Kidney capillary endothelial cell (primary cell): ENCODE measurements around the gene MICALL2.

Experiments
- DNase-seq: peaks from one replicate; pipeline ENCODE4 v3.0.0-alpha.2; 2018; ENCODE audit warnings: low spot score

MICALL2 gene

GRCh38 chr7:1468203-1468602 is 8.9 kb upstream of the MICALL2 start:
- DNase-seq = no peak

DNA sequence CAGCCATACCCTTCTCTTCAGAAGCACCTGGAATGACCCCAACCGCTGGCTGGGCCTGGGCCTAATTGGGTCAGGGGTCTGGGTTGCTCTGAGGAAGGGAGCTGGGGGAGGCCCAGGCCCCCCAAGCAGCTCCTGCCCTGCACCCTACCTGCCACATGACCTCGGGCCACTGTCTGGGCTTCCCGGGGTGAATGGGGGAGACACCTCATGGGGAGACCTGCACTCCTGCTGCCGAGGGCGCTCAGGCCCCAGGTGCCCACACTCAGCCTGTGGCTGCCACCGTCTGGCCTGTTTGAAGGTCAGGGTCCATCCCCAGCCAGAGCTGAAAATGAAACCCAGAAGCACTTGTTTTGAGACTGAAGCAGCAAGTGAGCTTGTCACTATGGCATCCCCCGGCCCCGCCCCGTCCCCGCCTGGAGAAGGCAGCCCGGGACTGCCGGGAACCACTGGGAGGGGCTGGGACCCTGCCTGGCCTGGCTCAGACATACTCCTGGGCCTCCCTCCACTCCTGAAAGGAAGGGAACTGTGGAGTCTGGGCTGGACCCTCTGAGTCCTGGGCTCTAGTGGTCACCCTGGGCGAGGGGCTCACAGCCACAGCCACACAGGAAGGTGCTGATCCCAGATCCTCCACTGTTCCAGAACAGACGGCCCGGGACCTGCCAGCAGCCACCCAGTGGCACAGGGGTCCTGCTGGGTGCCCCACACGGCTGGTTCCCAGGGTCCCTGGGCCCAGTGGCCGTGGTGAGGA is 7.4 kb upstream of the MICALL2 start:
- no peak for DNase-seq

- DNase-seq = no peak
Measured at GRCh38 chr7:1464694-1465093, 5.4 kb upstream of the MICALL2 start.

DNA sequence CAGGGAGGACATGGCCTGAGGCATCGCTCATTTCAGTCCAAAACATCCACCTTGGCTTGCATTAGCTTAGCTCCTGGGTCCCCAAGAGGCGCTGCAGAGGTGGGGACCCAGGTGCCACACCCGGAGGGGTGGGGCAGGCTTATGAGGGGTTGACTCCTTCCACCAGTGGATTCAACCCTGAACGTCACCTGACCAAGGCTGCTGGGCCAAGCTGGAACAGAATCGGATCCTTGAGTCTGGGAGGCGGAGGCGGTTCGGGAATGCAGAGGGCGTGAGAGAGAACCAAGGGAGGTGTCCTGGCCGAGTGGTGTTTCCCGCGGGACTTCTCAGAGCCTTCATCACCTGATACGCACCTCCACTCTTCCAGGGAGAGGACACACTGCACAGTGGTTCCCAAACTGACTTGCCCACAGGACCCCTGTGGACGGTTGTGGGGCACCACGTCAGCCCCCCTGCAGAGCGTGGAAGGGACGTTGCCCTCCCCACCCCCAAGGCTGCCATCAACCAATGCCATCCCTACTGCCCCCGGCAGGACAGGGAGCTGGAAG is 4.5 kb upstream of the MICALL2 start:
- DNase-seq = no peak

- DNase-seq = no peak
Measured at GRCh38 chr7:1461646-1462375, 2.5 kb upstream of the MICALL2 start.

DNA sequence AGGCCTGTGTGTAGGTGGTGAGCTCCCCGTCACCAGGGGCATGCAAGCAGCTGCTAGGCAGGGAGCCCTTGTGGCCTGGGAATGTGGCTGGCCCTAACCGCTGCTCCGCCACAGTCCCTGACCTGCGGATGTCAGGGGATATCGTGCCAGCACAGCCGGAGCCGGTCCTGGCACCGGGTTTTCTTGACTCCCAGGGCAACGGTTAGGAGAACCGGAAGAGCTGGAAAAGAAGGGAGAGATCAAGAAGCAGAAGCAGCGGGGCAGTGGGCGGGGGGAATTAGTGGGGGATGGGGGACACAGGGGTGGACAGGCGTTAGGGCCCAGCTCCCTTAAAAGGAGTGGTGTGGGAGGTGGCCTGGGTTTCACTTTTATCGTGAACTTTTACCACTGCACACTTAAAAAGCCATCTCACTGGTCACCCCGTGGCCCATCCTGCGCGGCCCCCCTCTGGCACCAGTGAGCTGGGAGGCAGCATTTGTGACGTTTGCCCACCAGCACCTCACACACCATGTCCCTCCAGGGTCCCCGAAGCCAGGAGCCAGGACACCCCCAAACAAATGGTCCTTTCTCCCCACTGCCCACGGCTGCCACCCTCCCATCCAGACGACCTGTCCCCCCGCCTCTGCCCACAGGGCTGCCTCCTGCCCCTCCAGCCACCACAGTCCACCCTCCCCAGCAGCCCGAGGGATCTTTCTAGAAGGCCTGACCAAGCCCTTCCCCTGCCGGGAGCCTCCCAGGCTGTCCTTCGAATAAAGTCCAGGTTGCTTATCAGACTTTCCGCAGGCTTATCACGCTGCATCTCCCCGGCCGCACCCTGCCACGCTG is 1.8 kb upstream of the MICALL2 start:
- no peak for DNase-seq

DNA sequence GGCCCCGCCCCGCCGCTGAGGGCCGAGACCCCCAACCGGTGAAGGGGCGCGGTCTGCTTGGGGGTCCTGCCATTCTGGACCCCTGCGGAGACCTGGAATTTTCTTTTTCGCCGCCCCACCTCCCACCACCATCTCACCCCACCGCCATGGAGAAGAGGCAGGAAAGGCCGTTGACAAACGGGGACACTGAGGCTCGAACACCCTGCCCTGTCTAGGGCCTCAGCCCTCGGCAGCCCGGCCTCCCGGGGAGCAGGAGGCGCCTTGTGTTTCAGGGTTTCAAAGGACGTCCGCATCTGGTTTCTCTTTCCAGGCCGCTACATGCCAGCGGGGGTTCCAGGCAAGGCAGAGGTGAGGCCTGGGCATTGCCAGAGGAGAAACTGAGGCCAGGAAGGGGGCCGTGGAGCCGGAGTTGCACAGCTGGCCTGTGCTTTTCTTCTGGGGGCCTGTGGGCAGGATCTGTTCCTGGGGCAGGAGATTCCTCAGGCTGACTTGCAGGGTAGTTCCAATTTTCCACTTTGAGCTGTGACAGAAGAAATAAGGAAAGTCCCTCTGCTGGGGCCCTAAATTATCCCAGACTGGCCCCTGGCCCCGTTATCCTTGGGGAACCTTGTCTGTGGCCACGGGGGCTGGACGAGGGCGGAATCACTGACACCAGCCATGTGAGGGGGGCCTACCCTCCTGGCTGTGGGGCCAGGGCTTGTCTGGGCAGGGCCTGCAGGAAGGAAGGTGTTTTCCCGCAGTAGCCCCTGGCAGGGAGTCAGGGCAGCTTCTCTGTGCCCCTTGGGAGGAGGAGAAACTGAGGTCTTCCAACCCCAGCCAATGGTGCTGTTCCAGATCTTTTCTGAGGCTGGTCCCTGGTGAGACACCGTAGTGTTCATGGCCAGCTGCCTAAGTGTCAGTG is 900 bp upstream of the MICALL2 start:
- DNase-seq = no peak

GRCh38 chr7:1459512-1459892 is 232 bp upstream of the MICALL2 start:
- DNase-seq = peak; percentile 98

- no peak for DNase-seq
Measured at GRCh38 chr7:1457949-1458682, 1.2 kb downstream of the MICALL2 start.

- DNase-seq = no peak
Measured at GRCh38 chr7:1457059-1457948, 2.0 kb downstream of the MICALL2 start.

- DNase-seq = no peak
Measured at GRCh38 chr7:1455955-1456354, 3.3 kb downstream of the MICALL2 start.

- peak; percentile 93 for DNase-seq
Measured at GRCh38 chr7:1455241-1455939, 3.9 kb downstream of the MICALL2 start.

- DNase-seq = no peak
Measured at GRCh38 chr7:1454542-1454941, 4.7 kb downstream of the MICALL2 start.

DNA sequence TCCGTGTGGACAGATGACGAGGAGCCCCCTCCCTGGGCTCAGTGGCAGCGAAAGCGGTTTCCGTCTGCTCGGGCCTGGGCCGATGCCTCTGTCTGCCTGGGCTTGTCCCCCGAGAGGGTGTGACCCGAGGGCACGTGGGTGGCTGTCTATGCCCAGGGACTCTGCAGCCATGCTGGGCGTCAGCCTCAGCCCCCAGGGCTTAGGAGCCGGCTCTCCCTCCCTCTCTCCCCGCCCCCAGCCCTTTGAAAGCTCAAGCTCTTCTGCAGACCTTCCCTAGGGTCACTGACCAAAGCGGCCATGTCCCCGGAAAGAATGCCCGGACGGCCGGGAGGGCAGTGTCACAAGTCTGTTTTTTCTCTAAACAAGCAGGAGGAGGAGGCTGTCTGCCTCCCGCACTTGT is 7.1 kb downstream of the MICALL2 start:
- DNase-seq = no peak

DNA sequence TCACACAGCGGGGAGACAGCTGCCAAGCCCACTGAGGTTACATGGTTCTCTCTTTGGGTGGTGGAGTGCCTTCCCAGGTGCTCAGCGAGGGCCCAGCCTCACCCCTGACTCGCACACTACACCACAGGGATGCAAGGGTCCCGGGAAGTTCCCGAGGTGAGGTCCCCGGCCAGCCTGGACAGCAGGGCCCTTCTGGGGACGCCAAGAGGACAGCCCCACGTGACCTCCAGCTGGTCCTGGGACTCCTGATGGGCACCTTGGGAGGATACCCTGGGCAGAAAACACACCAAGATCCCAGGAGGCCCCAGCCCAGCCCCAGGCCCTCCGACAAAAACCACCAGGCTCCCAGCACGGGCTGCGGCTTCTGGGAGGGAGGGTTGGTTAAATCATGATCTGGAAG is 8.3 kb downstream of the MICALL2 start:
- no peak for DNase-seq

DNA sequence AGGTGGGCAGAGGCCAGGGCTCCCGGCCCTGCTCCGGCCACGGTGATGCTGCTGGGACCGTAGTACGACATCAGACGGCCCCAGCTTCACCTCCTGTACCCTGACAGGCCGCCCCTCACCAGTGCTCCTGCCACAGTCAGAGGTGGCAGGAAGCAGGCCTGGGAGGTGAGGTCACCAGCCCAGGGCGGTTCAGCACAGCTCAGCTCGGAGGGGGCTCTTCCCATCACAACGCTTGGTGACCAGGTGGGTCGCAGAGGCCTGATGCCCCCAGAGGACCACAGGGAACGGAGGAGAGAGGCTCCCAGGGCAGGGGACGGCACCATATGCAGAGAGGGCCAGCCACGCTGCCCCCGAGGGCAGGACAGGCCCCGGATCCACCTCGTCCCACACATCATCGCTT is 8.8 kb downstream of the MICALL2 start:
- no peak for DNase-seq

DNA sequence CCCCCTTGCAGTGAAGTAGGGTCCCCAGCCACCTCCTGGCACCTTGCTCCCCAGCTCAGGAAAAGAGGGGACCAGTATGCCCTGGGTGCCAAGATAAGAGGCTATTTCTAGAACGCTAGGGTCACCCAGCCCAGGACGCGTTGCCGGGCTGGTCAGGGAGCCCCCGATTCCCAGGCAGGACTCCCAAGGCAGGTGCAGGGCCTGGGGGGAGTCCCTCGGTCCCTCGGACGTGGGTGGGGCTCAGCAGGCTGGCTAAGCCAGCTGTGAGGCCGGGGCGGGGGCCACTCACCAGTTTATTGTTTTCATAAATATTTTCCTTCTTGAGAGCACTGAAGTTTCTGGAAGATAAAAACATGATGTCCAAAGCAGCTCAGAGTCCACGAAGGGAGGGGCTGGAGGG is 9.3 kb downstream of the MICALL2 start:
- no peak for DNase-seq

- no peak for DNase-seq
Measured at GRCh38 chr7:1449501-1449900, 9.8 kb downstream of the MICALL2 start.

- no peak for DNase-seq
Measured at GRCh38 chr7:1448958-1449357, 10.3 kb downstream of the MICALL2 start.
